GDM1 (cell line): ENCODE data around the gene IGFL4.

Source experiments
- DNase-seq: peaks from one replicate; lab custom pipeline; 2025; lab: John Stamatoyannopoulos, UW

The IGFL4 gene

DNA sequence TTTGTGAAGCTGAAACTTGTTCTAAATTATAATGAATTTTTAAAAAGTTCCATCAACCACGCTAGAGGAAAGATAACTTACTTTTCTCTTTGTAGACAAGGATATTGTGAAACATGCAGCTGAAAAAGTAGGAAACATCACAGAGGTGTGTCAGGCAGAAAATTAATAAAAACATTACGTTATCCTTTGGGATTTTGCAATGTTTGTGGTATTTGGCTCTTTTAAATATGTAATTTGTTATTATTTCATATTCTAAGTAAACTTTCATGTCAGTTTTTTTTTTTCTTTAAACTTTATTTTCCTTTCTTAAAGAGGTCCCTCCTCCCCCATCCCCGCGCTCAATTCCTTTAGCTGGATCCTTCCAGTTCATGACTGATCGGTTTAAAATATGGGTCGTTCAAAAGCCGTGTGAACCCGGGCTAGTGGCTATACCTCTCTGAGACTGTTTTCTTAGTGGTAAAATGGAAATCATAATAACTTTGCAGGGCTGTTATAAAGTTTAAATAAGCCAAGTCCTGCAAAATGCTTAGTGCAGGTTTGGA, 46.3 kb downstream of the IGFL4 start:
- DNase-seq: no peak

DNA sequence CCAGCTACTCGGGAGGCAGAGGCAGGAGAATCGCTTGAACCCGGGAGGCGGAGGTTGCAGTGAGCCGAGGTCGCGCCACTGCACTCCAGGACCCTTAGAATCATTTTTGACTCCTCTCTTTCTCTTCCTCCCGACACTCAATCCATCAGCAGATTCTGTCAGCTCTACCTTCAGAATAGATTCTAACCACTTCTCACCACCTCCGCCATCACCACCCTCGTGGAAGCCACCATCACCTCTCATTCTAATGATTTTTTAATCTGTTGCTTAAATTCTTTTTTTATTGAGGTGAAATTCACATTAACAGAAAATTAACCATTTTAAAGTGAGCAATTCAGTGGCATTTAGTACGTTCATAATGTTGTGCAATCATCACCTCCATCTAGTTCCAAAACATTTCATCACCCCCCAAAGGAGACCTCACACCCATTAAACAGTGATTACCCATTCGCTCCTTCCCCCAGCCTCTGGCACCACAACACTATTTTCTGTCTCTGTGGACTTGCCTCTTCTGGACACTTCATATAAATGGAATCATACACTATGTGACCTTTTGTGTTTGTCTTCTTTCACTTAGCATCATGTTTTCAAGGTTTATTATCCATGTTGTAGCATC, 50.6 kb downstream of the IGFL4 start:
- DNase-seq: no peak
